ENCODE results near the gene OR2Z1.

- no peak for TF ChIP-seq CTCF (IDR thresholded peaks at IDR 0.05)
- no peak for TF ChIP-seq POLR2A (IDR thresholded peaks at IDR 0.05)
Measured at GRCh38 chr19:8680676-8681344, 40.6 kb upstream of the OR2Z1 start.

Data from vagina (tissue), 2 donors.